K562 treated with DMSO at 1 percent for 24 hours (cell line): ENCODE measurements around the gene CD163. TPM values are rescaled to one million over a fixed set of nuclear protein-coding genes. Genes with fewer than 3 reads are reported as not detected.

Source experiments
- total RNA-seq: library from RNA; unstranded; fragments of 300-600 nt; gene quantifications from 2 replicates; pipeline ENCODE4 v1.2.3, GENCODE V29; 2022; ENCODE audit warnings: low read depth; ENCODE audit not compliant: insufficient read depth

CD163 gene
- total RNA-seq, result not detected in 2 replicates

GRCh38 chr12:7503686-7504415, at the start of gene CD163:
Gene CD163, minus strand, starts transcription at chr12:7503777. Its CDS starts 87 bp downstream, at chr12:7503690.

GRCh38 chr12:7444076-7444475, 59.5 kb downstream of the CD163 start, which contains the start of gene CD163L1:
Gene CD163L1, minus strand, starts transcription at chr12:7444153. Its CDS starts 26 bp downstream, at chr12:7444127.

Other genes starting within 250 kb of the CD163 start
- not detected in 2 replicates for gene ACSM4, start 199.7 kb downstream of the CD163 start, total RNA-seq
- 0.79 and 3.8 TPM in 2 replicates for gene CD163L1, start 59.6 kb downstream of the CD163 start, total RNA-seq
- not detected in 2 replicates for gene APOBEC1, start 162.1 kb upstream of the CD163 start, total RNA-seq
- gene GDF3, start 192.0 kb upstream of the CD163 start, total RNA-seq, result not detected in 2 replicates
- not detected in 2 replicates for gene DPPA3, start 207.7 kb upstream of the CD163 start, total RNA-seq
- gene CLEC4C, start 243.6 kb upstream of the CD163 start, total RNA-seq, result not detected in 2 replicates